Activated gamma-delta T cell treated with anti-CD3 and anti-CD28 coated beads, Interleukin-2, amount 50 U/mL, for 16 hours (primary cell): ENCODE data around the gene GTF3C1.

Experiments
- DNase-seq: peaks from one replicate; pipeline ENCODE4 v3.0.0-alpha.2; 2020; ENCODE audit warnings: low read depth

Gene GTF3C1

DNA sequence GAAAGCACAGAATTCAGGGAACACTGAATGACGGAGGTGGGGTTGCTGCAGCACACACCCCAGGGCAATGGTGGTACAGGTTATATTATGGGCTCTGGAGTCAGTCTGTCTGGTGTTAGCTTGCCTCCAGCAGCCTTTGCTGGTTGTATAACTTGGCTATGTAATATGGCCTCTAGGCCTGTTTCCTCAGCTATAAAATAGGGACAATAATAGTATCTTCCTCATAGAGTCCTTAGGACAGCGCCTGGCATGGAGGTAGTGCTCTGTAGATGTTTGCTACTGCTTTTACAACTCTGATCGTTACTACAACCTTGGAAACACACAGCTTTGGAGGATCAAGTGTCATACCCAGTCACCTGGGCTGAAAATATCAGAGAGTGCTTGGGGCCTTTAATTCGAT, 31.5 kb downstream of the GTF3C1 start:
- no peak for DNase-seq

GRCh38 chr16:27517664-27518063, 32.0 kb downstream of the GTF3C1 start:
- DNase-seq = no peak

DNA sequence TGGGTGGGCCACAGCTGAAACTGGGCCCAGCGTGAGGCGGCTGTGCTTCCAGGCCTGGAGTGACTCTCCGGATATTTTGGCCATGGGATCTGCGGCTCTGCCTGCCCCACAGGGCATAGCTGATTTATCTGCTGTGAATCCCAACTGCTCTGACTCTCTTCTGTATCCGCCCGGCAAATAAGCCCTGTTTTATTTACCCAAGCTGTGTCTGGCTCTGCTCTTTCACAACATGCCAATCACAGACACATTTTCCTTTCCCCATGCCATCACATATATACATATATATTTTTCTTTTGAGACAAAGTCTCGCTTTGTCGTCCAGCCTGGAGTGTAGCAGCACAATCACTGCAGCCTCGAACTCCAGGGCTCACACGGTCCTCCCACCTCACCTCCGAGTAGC, 33.3 kb downstream of the GTF3C1 start:
- DNase-seq = no peak

DNA sequence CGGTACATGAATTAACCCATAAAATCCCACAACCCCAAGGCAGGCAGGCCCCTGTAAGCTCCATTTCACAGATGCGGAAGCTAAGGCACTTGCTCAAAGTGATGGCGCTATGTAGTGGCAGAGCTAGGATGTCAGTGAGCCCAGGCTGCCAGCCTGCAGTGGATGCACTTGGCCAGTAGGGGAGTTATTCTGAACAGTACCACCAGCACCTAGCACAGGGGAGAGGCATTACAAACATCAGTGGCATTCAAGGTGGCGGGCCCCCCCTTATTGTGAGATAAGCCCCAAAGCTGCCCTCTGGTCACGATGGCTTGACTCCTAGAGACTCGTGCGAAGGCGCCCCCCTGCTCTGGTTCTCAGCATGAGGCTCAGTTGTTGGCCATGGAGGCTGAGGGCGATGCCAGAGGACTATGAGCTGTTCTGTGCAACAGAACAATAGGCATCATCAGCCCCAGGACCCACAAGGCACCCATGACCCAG, 33.8 kb downstream of the GTF3C1 start:
- DNase-seq = no peak

DNA sequence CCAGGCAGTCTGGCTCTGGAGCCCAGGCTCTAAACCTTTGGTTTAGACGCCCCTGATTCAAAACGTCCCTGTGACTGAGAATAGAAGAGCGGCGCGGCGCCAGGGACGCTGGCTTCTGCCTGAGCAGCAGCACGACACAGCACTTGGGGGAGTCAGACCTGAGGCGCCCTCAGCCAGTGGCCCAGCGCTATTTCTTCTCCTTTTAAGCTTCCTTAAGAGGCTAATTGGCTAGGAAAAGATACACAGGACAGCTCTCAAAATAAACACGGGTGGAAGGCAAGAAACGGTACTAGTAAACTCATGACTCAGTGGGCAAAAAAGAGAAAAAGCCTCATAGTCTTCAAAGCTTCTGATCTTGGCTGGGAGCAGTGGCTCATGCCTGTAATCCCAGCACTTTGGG, 34.9 kb downstream of the GTF3C1 start:
- no peak for DNase-seq

- no peak for DNase-seq
Observed at GRCh38 chr16:27511657-27512448, 37.9 kb downstream of the GTF3C1 start.

DNA sequence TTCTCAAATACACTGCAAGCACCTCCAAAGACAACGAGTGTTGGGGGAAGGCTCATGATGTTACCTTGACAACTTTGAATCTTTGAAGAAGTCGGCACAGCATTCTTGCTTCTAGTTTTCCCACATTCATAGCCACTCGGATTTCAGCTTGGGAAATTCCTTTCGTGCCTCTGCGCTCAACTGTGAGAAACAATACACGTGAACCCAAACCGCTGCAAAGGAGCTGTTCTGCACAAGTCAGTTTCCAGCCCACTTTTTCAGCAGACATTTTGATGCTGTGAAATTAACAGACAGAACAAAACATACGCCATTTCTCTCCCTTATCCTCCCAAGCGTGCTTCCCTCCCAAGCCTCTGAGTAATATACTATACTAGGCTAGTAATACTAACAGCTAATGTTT, 41.2 kb downstream of the GTF3C1 start:
- no peak for DNase-seq

- DNase-seq = no peak
Observed at GRCh38 chr16:27506771-27507170, 42.9 kb downstream of the GTF3C1 start.

DNA sequence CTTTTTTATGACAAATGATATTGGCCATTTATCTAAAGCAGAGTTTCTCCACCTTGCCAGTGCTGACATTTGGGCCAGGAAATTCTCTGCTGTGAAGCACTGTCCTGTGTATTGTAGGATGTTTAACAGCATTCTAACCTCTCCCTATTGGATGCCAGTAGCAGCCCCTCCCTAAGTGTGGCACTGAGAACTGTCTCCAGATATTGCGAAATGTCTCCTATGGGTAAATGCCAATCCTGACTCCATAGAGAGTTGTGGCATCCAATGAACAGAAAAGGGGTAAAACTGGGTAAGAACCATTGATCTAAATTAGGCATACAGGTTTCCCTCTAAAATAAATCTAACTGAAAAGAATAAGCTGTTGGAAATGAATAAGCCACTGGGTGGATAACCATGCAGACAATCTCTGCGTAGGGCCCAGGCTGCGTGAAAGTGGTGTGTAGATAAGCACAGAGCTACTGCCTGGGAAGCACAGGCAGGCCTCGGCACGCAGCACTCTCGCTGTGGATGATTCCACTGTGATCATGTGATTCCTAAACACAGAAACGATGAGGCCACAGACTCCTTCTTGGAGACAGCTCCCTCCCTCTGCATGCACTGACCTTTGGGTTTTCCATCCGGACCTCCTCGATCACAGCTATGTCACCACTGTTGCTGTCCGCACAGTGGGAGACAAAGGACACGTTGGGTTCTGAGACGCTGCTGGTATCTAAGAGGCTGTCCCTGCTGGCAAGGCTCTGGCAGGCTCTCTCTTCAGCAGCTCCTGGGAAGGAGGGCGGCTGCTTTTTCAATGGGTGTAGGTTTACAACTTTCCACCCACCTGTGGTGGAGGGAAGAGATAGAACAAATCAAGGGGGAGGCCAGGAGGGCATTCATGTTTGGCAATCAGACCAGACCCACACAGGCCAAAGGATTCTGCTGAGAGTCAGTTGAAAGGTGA, 44.1 kb downstream of the GTF3C1 start:
- no peak for DNase-seq

GRCh38 chr16:27503662-27504061, 46.1 kb downstream of the GTF3C1 start:
- DNase-seq = no peak

GRCh38 chr16:27500801-27501200, 48.9 kb downstream of the GTF3C1 start:
- no peak for DNase-seq

GRCh38 chr16:27499659-27500055, 50.1 kb downstream of the GTF3C1 start:
- no peak for DNase-seq

DNA sequence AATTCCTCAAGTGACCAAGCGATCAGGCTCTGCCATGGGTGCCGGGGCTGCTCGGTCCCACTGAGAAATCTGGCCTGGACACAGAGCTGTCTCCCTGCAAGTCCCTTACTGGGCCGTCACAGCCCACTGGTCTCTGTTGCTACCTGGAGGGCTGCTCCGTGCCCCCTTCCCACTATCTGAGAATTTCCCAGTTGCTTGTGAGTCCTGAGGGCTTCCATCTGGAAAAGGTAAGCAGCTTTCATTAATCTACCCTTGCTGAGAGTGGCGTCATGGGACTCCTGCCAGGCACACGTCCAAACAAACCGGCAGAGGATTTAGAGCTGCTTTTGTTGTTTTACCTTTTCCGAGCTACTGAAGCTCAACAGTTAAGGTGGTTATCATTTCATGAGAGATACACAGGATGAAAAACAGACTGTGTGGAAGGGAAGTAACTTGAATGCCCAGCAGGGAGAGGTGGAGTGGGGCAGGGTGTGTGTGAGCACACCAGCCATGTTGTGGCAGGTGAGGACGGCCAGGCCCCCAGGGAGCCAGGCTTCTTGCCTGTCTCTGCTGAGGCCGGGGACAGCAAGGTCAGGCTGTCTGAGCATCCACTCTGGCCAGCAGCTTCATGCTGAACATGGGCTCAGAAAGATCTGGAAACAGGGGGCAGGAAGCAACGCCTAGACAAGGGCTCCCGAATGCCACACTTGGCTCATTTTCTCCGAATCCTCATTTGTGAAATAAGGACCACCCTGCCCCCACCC, 50.6 kb downstream of the GTF3C1 start:
- DNase-seq = no peak

- DNase-seq = no peak
Observed at GRCh38 chr16:27498031-27498825, 51.5 kb downstream of the GTF3C1 start.

DNA sequence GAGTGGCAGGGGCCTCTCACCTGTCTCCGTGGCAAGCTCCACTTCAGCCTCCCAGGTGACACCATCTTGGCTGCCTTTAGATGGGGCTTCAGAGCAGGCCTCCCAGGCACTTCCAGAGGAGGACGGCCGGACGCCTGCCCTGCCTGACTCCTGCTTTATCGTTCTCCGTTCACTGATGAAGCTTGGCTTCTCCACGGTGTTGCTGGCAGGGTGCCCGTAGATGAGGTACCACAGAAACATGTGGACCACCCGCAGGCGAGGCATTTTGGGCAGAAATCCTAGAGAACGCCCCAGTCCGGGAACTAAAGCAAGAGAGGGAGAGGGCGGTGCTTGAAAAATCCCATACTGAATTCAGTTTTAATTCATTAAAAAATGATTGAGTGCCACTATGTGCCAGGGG, 54.5 kb downstream of the GTF3C1 start:
- DNase-seq = no peak

GRCh38 chr16:27492588-27492979, 57.1 kb downstream of the GTF3C1 start:
- no peak for DNase-seq

- no peak for DNase-seq
Observed at GRCh38 chr16:27491894-27492587, 57.7 kb downstream of the GTF3C1 start.

- no peak for DNase-seq
Observed at GRCh38 chr16:27489906-27490305, 59.8 kb downstream of the GTF3C1 start.

DNA sequence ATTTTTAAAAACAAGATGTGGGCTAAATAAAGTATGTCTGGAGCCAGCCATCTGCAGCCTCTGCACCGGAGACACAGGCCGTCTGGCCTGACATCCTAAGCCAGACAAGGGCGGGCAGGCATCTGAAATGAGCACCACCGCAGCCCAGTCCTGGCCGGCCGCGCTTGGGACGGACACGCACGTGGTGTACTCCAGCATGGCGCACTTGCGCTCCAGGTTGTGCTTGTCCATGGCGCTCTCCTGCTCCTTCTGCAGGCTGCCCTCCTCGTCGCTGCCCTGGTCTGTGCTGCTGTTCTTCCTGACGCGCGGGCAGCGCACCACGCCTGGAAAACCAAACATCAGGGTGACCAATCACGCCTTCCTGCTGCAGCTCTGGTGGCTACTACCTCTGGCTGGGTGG, 60.3 kb downstream of the GTF3C1 start:
- DNase-seq = no peak

DNA sequence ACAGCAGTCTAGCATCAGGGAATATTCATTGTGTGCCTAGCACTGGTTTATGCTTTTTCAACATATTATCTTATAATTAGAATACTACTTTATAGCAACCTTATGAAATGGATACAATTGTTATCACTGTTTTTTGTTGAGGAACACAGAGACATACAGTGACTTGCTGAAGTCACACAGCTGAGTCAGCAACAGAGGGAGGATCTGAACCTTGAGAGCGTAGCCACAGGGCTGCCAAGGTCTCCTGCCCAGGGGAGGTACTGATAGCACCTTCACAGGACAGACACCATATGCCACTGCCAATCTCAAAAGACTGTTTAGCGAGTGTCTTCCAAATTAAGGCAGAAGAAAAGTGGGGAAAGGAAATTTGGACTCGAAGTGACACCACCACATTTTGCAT, 63.0 kb downstream of the GTF3C1 start:
- no peak for DNase-seq

DNA sequence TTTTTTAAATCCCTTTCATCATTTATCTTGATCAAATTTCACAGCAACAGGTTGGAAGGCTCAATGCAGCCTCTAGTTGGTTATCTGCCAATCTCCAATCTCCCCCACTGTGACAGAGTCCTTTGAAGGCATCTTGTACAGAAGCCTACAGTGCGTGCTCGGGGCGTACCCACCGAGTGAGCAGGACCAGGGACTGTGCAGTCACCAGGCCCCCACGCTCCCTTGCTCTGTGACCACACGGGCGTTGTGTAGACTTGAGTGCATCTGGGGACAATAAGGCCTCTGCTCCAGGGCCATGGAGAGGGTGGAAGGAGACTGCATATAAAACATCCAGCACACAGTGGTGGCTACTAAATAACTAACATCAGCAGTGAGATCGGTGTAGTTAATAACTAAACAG, 63.4 kb downstream of the GTF3C1 start:
- DNase-seq = no peak
